ENCODE data around the gene TIMM10. TPM values are rescaled to one million over a fixed set of nuclear protein-coding genes. Genes with fewer than 3 reads are reported as not detected.

TIMM10 gene
- total RNA-seq, 1 experiment from 2014 or later: 152 TPM

- Histone ChIP-seq H3K4me1 (ENCODE audit: control insufficient read depth, insufficient read depth, low read length) (no peaks in the 10 kb centered on the region), H3K27ac (ENCODE audit: low read length) (no peak overlapping the region), H3K4me3 (ENCODE audit: low read depth in 2 of 2, low read length in 2 of 2) (no peak overlapping the region), H3K9me3 (ENCODE audit: control insufficient read depth, insufficient read depth, low read depth, low read length) (no peaks in the 10 kb centered on the region), H3K27me3 (ENCODE audit: control insufficient read depth, insufficient read depth, low read length) (no peaks in the 10 kb centered on the region), H3K36me3 (ENCODE audit: control insufficient read depth, insufficient read depth, low read length) (no peaks in the 10 kb centered on the region)
- no peak for DNase-seq (ENCODE audit: low read depth, low spot score)
- intact Hi-C loops (cut with micrococcal nuclease; ENCODE audit: unreplicated experiment) (no loop called here), in situ Hi-C loops (cut with HindIII; ENCODE audit: low pct_unique_long_range_greater_than_20kb, low sequenced_read_pairs) (no loop called here)
- POLR2A ChIA-PET: no interaction called here
- no peak for ATAC-seq
- no peak for TF ChIP-seq TCF7L2 (IDR thresholded peaks at IDR 0.05; ENCODE audit: low read depth, low read length)
- no TSS peak for BruUV-seq (replicated peaks)
- CTCF ChIA-PET: no interaction called here
These were observed 24.8 kb upstream of the TIMM10 start for GRCh38 chr11:57555393-57555792.

- no peaks in the 10 kb centered on the region for H3K4me1 ChIP-seq (ENCODE audit: control insufficient read depth, insufficient read depth, low read length)
- no peaks in the 10 kb centered on the region for H3K9me3 ChIP-seq (ENCODE audit: control insufficient read depth, insufficient read depth, low read depth, low read length)
- DNase-seq (ENCODE audit: low read depth, low spot score): no peak
- TF ChIP-seq REST (IDR thresholded peaks at IDR 0.05; ENCODE audit: insufficient read depth in 1 of 2, low read depth in 2 of 2, low read length in 1 of 2) (no peak), CTCF (IDR thresholded peaks at IDR 0.05) (no peak), SIN3A (IDR thresholded peaks at IDR 0.05; ENCODE audit: borderline replicate concordance, insufficient read depth, low read depth, low read length) (no peak), POLR2AphosphoS5 (IDR thresholded peaks at IDR 0.05; ENCODE audit: low read depth, low read length) (no peak), TCF7L2 (IDR thresholded peaks at IDR 0.05; ENCODE audit: low read depth, low read length) (no peak)
- H3K27ac ChIP-seq (ENCODE audit: low read length): no peak overlapping the region
- BruUV-seq (replicated peaks): no TSS peak
- ATAC-seq: no peak
- in situ Hi-C loops (cut with HindIII; ENCODE audit: low pct_unique_long_range_greater_than_20kb, low sequenced_read_pairs) (no loop called here), intact Hi-C loops (cut with micrococcal nuclease; ENCODE audit: unreplicated experiment) (no loop called here)
- POLR2A ChIA-PET: interaction anchor here (0.6 kb wide), 1 partner anchor 87 kb away, joined by 3 read pairs; no protein-coding TSS in a partner anchor
- H3K4me3 ChIP-seq (ENCODE audit: low read depth in 2 of 2, low read length in 2 of 2): no peak overlapping the region
- CTCF ChIA-PET: no interaction called here
- no peaks in the 10 kb centered on the region for H3K36me3 ChIP-seq (ENCODE audit: control insufficient read depth, insufficient read depth, low read length)
- H3K27me3 ChIP-seq (ENCODE audit: control insufficient read depth, insufficient read depth, low read length): no peaks in the 10 kb centered on the region
These were observed 21.9 kb upstream of the TIMM10 start for GRCh38 chr11:57552479-57552878.

GRCh38 chr11:57551941-57552340, 21.4 kb upstream of the TIMM10 start:
- ChIA-PET POLR2A (no interaction called here), CTCF (no interaction called here)
- Histone ChIP-seq H3K36me3 (ENCODE audit: control insufficient read depth, insufficient read depth, low read length) (no peaks in the 10 kb centered on the region), H3K9me3 (ENCODE audit: control insufficient read depth, insufficient read depth, low read depth, low read length) (no peaks in the 10 kb centered on the region), H3K4me1 (ENCODE audit: control insufficient read depth, insufficient read depth, low read length) (no peaks in the 10 kb centered on the region), H3K4me3 (ENCODE audit: low read depth in 2 of 2, low read length in 2 of 2) (no peak overlapping the region), H3K27ac (ENCODE audit: low read length) (no peak overlapping the region), H3K27me3 (ENCODE audit: control insufficient read depth, insufficient read depth, low read length) (no peaks in the 10 kb centered on the region)
- no peak for DNase-seq (ENCODE audit: low read depth, low spot score)
- TF ChIP-seq TCF7L2 (IDR thresholded peaks at IDR 0.05; ENCODE audit: low read depth, low read length): no peak
- TF ChIP-seq SIN3A (IDR thresholded peaks at IDR 0.05; ENCODE audit: borderline replicate concordance, insufficient read depth, low read depth, low read length): no peak
- TF ChIP-seq CTCF (IDR thresholded peaks at IDR 0.05): no peak
- TF ChIP-seq POLR2AphosphoS5 (IDR thresholded peaks at IDR 0.05; ENCODE audit: low read depth, low read length): no peak
- no peak for TF ChIP-seq REST (IDR thresholded peaks at IDR 0.05; ENCODE audit: insufficient read depth in 1 of 2, low read depth in 2 of 2, low read length in 1 of 2)
- in situ Hi-C loops (cut with HindIII; ENCODE audit: low pct_unique_long_range_greater_than_20kb, low sequenced_read_pairs): no loop called here
- intact Hi-C loops (cut with micrococcal nuclease; ENCODE audit: unreplicated experiment): no loop called here
- no peak for ATAC-seq
- no TSS peak for BruUV-seq (replicated peaks)
